Activated T-cell treated with anti-CD3 and anti-CD28 coated beads, Interleukin-2, amount 50 U/mL, for 1 hour (primary cell): ENCODE results near the gene ZNF837.
"Not testable (repeated sequence)": the region's sequence is repeated elsewhere in the genome, so short reads cannot be mapped to it uniquely, and the experiment has no call there.

ENCODE experiments used
- DNase-seq: peaks from one replicate; pipeline ENCODE4 v3.0.0-alpha.2; 2020

Gene ZNF837

DNA sequence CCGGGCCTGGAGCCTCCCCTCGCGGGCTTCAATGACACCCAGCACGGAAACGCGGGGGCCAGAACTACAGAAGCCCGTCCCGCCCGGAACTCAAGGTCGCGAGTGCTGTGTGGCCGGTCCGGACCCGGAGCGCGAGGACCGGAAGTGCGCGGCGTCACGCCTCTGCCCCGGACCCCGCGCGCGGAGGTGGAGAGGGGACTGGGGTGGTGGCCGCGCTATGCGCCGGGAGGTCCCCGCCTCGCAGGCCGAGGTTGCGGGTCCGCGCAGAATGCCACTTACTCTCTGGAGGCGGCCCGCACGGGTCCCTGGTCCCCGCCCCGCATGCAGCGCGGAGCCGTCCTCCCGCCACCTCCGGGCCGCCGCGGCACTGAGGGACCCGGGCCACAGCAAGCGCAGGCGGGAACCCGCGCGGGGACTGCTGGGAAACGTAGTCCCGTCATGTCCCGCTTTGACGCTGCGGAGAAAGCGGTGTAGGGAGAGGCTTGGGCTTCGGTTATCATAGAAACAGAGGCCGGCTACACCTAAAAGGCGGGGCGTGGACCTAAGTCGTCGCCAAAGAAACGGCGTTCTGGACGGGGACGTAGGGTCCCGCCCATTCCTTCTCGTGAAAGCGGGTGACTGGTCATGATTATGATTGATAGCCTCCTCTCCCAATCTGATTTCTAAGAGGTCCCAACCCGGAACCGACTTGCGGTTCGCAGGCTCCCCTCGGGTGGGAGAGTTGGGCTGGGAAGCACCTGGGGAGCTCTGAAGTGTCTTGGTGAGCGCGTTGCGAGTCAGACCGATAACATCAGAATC lies at the start of gene ZNF837:
Gene ZNF837, minus strand, starts transcription at position 369 of the 798 bp plus-strand sequence. CDS start 11,698 bp downstream, outside the sequence.
- peak; percentile 97 for DNase-seq

DNA sequence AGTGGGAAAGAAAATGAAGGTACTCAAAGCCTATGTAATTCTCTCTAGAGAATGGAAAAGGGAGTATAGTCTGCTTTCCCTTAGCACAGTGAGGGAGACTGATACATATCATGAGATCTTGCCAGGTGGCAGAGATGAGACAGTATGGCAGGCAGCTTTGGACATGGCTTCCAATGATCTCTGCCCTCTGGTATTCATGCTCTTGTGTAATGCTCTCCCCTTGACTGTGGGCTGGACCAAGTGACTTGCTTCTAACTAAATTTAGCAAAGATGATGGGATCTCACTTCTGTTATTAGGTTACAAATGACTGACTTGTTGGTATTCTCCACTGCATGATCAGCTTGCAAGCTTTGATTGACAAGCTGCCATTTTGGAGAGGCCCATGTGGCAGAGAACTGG lies 48.9 kb upstream of the ZNF837 start:
- no peak for DNase-seq

DNA sequence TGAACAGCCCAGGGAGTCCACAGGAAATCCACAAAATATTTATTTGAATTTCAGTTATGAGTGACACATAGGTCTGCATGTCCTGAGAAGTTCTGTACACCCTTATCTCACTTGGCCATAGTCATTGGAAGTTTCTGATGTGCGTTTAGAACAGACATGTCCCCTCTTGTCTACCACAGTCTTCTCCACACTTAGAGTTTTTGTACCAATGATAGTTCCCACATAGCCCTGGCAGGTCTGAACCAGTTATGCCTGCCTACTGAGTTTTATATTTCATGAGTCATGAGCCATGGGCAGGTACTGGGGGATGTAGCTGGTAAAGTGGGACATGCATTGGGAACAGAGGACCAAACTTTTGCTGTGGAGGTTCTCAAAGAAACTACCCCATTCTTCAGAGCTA lies 47.8 kb upstream of the ZNF837 start:
- DNase-seq: no peak

DNA sequence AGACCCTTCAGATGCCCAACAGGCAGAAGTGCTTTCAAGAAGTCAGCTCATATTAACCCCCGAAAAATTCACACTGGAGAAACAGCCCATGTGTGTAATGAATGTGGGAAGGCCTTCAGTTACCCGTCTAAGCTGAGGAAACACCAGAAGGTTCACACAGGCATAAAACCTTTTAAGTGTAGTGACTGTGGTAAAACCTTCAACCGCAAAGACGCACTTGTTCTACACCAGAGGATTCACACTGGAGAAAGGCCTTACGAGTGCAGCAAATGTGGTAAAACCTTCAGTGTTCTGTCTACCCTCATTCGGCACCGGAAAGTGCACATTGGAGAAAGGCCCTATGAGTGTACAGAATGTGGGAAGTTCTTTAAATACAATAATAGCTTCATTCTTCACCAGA lies 36.2 kb upstream of the ZNF837 start:
- DNase-seq: no peak

DNA sequence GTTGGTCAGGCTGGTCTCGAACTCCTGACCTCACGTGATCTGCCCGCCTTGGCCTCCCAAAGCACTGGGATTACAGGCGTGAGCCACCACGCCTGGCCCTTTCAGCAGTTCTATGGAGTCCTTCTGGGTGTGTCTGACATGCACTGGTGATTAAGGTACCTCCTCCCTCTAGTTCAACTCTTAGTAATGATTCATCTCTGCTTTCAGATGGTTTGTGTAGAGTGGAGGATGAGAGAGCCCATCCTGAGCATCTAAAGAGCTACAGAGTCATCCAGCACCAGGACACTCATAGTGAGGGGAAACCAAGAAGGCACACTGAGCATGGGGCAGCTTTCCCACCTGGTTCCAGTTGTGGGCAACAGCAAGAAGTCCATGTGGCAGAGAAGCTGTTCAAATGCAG lies 35.8 kb upstream of the ZNF837 start:
- no peak for DNase-seq

DNA sequence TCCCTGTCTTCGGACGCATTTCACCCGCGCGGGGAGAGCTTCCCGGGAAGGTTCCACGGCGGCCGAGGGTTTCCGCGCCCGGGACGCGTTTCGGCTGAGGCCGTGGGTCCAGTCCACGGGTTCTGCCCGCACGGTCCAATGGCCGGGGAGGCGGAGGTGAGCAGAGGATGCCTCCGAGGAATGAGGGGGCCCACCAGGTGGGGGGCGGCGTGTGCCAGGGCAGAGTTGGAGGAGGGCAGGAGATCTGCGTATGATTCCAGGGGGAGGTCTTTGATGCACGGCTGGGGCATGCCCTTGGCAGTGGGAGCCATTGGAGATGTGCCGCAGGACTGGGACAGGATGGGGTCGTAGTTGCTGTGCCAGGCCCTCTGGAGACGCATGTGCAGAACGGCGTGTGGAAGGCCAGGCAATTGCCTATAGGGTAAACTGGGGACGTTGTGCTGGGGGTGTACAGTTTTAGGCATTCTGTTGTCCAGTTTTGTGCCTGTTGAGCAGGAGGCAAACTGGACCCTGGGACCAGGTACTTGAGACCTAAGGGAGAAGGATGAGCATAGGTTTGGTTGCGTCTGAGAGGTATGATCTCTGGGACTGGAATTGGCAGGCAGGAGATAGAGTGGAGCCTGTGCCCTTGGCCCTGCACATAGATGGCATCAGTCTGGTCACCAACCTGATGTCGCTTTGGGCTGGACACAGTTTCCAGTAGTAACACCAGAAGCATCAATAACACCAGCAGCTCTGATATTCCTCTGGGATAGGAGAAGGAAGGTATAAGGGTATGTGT lies 28.4 kb upstream of the ZNF837 start:
- peak; percentile 18 for DNase-seq

DNA sequence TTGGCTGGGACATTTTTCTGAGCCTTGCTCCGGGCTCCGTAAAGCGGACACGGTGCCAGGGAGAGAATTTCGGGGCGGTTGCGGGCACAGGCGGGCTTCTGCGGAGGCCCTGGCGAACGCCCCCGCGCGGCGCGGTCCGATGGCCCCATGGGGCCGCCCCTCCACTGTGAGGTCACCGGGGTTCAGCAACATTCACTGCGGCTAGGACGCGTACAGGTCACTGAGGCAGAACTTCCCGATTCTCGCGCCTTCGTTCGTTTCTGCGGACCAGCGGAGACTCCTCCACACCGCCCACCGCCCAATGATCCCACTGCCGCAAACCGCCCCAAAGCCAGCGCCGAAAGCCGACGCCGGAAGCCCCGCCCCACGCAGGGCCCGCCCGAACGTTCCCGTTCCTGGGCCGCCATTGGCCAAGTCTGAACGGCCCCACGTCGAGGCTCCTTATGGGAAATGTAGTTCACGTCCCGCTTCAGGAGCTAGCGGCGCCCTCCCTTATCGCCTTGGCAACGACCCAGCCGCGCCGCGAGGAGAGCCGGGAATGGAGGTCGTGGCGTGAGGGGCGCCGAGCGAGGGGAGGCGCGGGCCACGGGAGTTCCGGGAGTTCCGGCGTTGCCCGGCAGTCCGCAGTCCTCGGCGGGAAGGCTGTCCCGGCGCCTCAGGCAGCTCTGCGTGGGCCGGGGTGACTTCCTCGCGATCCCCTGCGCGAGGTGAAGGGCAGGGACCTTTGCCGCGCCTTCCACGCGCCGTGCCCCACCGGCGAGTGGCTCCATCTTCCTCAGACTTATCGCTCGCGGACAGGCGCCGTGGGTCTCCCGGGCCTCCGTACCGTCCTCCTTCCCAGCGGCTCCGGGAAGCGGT lies 27.6 kb upstream of the ZNF837 start, which contains the start of gene ZNF584:
Gene ZNF584, plus strand, starts transcription at position 498 of the 858 bp plus-strand sequence. CDS start 499 bp downstream, outside the sequence.
- peak; percentile 94 for DNase-seq

DNA sequence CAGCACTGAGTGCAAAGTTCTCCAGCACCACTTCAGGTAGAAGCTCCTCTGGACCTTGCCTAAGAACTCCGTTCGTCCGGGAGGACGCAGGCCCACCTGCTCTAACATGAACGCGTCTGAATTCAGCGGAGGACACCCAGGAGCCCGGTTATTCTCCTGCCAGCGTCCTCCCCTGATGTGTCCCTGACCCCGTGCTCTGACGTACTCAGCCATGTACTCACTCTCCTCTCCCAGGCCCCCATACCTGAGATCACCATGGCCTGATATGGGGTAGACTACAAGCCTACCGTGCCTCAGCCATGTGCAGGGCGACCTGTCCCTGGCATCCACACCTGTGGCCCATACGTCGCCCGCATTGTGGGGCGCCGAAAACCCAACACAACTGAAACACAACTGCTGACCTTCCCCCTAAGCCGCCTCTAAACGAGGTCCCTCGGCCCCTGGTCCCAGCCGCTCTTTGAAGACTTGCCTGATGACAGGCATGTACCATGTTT lies 26.9 kb upstream of the ZNF837 start:
- no peak for DNase-seq

DNA sequence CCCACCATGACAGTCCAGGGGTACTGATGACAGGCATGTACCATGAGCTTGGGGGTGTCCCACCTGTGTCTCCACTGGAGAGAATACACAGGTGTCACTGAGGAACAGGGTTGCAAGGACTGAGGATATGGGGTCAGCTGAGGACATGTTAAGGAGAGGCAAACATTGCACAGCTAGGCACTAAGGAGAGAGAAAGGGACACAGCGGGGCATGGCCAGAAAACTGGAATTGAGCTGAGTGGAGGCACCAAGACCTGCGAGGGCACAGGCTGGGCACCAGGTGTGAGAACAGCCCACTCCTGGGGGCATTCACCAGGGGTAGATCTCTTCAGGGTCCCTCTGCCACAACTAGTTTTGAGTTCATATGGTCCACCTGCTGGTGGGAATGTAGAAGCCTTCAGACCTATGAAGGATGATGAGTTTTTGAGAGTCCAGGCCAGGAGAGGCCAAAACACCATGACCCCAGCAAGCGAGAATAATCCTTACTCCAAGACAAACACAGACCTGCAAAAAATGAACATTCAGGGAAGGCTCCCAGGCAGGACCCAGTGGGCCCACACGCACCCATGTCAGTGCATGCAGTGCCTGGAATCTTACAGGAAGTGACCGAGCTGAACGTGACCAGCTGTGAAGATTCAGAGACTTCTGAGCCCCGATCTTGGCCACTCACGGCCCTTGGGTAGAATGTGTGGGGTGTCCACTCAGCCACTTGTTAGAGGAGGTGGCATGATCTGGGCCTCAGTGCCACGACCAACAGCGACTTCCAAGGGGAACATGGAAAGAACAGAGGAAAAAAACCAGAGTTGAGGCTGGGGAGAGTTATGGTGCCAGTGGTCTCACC lies 26.2 kb upstream of the ZNF837 start:
- peak; percentile 22 for DNase-seq

DNA sequence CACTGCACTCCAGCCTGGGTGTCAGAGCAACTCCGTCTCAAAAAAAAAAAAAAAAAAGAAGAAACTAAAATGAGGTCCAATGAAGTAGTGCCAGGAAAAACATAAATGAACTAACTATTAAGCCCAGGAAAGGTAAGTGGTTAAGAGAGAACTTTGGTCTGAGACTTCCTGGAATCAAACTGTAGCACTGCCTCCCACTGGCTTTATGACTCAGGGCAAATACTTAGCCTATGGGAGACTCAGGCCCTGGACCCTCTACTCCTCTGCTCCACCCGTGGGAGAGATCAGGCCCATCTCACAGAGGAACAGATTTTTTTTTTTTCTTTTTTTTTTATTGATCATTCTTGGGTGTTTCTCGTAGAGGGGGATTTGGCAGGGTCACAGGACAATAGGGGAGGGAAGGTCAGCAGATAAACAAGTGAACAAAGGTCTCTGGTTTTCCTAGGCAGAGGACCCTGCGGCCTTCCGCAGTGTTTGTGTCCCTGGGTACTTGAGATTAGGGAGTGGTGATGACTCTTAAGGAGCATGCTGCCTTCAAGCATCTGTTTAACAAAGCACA lies 23.2 kb upstream of the ZNF837 start:
- DNase-seq: not testable (repeated sequence)

DNA sequence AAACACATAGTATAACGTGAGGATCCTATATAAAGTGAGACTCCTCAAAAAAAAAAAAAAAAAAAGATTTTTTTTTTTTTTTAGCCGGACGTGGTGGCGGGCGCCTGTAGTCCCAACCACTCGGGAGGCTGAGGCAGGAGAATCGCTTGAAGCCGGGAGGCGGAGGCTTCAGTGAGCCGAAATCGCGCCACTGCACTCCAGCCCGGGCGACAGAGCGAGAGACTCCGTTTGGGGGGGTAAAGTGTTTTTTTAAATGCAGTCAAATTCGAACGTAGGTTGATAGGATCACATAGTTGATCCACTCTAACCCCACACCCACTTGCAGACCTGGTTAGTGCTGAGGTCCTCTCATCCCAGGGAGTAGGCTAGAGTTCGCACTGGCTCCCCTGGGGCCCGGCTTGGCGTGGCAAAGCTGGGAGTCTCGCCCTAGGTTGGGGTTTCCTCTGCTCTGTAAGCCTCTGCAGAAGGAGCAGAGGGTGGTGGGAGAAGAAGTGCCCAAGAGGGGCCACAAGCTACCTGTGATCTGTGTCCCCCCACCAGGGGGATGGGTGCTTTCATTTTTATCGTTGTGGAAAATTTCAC lies 21.1 kb upstream of the ZNF837 start:
- no peak for DNase-seq

DNA sequence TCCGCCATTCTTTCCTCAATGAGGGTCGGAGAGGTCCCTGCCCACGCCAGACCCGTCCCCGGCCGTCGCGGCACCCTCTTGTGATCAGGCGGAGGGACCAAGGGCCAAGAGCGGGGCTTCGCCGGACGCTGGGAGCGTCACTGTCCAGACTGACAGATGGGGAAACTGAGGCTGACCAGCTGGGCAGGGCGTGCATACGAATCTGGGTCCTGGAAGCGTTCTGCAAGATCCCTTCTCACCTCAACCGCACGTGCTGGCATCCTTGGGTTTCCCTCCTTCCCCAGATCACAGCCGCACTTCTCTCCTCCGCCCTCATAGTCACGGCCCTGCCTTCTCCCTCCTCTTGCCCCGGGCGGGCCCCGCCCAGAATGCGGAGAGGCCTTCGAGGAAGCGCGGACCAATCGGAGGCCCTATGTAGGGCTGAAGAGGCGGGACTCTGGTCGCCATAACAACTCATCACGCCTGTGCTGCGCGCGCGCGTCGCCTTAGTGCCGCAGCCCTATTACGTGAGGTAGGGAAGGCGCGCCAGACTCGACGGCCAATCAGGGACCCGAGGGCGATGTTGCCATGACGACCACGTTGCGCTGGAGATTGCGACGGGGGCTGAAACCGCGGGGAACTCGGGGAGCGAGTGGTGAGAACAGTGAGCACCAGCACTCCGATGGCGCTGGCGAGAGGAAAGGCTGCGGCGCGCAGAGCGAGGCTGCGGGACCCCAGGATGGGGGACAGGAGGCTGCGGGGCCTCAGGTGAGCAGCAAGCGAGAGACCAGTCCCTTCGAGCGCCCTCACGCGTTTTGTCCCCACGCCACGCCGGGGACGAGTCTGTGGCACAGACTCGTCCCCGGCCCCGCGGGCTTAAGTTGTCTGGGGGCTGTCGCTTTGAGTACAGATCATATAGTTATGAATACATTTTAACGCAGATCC lies 20.3 kb upstream of the ZNF837 start:
- DNase-seq: peak; percentile 96

DNA sequence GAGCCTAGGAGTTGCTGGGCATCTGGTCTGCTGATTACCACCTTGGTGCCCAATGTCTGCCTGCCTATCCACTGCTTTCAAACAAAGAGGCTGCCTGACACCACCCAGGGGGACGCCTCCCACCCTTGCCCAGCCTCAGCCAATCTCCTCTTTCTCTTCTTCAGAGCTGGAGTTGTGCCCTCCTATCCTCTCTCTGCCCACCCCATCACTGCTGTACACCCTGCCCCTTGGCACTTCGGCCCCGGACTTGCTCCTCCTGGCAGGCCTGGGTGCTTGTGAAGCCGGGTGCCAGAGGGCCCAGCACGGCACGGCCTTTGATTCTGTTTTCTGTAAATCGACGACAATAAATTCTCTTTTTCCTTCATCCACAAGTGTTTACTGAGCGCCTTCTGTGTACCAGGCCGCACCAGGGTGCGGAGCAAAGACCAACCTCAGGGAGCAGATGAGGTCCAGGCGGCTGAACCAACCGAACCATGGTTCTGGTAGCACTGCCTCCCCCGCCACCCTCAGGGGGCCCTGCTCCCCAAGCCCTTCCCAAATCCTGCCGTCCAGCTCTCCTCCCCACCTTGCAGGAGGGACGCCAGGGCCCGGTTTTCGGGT lies 19.6 kb upstream of the ZNF837 start:
- no peak for DNase-seq

DNA sequence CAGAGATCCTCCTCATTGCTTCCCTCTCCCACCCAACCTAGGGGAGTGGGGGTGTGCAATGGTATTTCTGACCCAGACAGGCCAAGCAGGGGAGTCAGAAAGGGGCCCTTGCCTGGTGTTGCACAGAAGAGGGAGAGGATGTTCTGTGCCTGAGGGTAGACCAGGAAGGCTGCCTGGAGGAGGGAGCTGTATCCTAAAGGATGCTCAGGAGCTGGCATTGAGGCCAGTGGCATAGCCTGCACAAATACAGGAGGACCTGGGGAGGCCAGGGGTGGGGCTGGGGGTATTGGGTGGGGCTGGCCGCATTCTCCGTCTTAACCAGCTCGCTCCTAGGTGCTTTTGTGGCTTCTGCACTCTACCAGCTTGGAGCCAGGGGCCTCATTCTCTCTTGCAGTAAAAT lies 19.1 kb upstream of the ZNF837 start:
- DNase-seq: no peak

DNA sequence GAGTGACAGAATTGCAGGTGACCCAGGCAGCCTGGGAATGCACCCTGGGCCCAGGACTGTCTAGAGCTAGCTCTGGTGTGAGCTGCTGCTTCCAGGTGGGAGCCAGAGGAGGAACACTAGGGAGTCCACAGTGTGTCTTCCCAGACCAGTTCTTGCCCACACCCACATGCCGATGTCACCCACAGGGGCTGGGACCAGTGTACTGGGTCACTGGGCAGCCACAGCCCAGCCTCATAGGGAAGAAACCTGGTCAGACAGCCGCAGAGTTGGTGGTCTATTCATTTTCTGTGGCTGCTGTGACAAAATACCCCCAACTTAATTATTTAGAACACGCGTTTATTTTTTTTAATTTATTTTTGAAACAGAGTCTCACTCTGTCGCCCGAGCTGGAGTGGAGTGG lies 17.7 kb upstream of the ZNF837 start:
- no peak for DNase-seq

DNA sequence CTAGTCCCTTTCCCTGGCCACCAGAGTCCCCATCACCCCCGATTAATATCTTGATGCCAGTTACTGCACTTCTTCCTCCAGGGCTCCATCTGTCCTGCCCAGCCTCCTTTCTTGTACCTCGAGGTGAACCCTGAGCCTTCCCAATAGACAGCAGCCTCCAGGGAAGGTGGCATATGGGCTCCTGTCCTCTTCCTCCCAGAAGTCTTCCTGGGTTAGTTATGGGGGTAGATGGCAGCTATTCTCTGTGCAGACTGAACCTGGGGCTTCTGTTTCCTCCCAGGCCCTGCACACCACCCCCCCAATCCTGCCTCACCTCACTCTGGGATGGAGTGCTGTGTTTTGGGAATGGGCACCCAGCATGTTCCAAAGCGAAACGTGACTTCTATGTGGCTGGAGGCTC lies 17.3 kb upstream of the ZNF837 start:
- DNase-seq: no peak

DNA sequence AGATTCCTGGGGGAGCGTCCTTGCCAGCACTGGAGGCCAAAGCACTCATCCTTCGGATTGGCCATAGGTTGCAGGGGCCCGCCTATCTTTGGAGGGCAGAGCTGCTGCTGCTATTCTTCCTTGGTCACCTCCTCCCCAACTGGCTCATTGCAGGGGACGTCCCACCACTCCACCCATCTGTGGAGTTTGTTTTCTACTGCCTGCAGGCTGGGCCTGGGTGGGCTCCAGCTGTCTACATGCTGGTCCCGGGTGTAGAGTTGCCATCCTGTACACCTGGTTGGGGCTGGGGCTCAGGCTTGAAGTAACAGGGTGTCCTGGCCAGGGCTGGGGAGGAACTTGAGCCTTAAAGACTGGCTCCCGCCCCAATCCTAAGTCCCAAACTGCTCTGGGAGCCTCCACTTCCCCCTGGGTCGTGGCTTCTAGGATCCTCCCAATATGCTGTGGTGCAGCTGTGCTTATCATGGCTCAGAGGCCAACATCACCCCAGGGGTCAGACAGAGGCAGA lies 16.8 kb upstream of the ZNF837 start:
- no peak for DNase-seq

DNA sequence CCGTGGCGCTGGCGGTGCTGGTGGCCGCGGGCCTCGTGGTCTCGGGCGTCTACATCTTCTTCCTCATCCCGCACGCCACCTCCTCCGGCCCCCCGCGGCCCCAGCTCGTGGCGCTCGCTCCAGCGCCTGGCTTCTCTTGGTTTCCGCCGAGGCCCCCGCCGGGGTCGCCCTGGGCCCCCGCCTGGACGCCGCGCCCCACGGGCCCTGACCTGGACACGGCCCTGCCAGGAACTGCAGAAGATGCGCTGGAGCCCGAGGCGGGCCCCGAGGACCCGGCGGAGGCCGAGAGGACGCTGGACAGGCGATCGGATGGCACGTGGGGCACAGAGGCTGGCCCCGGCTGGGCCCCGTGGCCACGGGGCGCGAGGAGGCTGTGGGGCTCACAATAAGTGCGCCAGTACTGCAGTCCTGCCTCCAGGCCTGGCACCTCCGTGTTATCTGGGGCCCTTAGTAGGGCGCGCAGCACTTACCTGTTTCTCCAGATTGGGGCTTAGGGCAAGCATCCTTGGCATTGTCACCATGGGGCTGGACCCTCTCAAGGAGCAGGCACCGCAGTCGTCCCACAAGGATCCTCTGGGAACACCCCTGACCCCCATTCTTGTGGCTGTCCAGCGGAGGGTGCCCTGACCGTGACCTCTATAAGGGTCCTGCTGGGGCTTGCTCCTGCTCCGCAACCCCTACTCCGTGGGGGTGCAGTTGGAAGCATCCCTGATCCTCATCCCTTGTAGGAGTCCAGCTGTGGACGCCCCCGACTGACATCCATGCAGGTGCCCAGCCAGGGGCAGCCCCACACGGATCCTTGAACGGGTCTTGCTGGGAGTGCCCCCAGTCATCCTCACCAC lies 16.1 kb upstream of the ZNF837 start:
- no peak for DNase-seq
